Measurements from ENCODE around the gene MTRF1L.

DNA sequence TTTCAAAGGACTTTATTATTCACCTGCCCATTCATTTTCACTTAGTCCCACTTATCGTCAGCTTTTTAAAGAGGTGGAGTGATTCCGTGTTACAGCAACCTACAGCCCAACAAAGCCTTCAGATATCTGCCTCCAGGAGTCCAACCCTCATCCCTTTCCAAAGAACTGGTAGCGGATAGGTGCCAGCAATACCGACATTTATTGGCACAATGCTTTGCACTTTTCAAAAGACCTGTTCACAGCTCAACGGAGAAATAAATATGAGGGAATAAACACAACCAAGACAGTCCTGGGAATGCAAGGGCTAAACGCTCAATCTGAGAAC lies 819 bp upstream of the MTRF1L start:
- TF ChIP-seq POLR2A (IDR thresholded peaks at IDR 0.05) (no peak), EP300 (IDR thresholded peaks at IDR 0.05) (no peak)

Measured in stomach (tissue), 4 donors.